Measurements from ENCODE around the gene TRIM14. TPM values are rescaled to one million over a fixed set of nuclear protein-coding genes. Genes with fewer than 3 reads are reported as not detected.
A peak's percentile ranks its signal among the peaks of the same experiment; 100 is the strongest.

The TRIM14 gene
- total RNA-seq, 4 donors from 2014 or later, result 9.4 to 16.8 (median 10.1) TPM

- H3K27me3 ChIP-seq, result no peaks in the 10 kb centered on the region
Observed at GRCh38 chr9:98083566-98084183, 35.3 kb downstream of the TRIM14 start.

DNA sequence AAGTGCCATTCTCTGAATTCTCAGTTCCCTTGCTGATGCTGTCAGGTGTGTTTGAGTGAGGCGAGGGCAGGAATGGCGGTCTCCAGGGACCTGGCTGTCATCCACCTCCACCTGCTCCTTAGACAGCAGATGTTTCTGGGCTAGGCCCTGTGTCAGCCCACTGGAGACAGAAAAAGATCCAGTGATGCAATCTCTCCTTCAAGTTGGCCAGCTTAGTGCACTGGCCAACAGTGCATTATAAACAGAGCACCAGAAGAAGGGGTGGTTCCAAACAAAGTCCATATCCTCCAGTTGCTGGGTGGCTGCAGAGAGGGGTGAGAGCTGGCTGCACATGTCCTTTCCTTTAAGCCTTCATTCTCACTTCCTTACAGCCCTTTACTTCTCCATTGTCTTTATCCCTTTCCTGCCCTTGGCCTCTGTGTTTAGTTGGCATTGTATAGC lies 35.9 kb downstream of the TRIM14 start:
- DNase-seq (ENCODE audit: low spot score in 2 of 2), result no peak
- peak overlapping the region in 1 of 4 donors; percentile 20 for H3K27ac ChIP-seq
- no peaks in the 10 kb centered on the region for H3K9me3 ChIP-seq
- TF ChIP-seq EP300 (IDR thresholded peaks at IDR 0.05) (peak in 1 of 2 donors; percentile 7), POLR2A (IDR thresholded peaks at IDR 0.05) (no peak)
- H3K4me1 ChIP-seq, result peaks cover 0 to 21% (median 2%) of the 10 kb centered on the region in 4 donors
- no peak overlapping the region for H3K4me3 ChIP-seq
- H3K27me3 ChIP-seq, result no peaks in the 10 kb centered on the region
- peaks cover 0 to 75% (median 11%) of the 10 kb centered on the region in 3 donors for H3K36me3 ChIP-seq
- WGBS, 2 donors, result 83 to 95% methylated on average over 2 of the region's 2 CpGs

More at GRCh38 chr9:98083566-98084183, 35.3 kb downstream of the TRIM14 start:
- TF ChIP-seq POLR2A (IDR thresholded peaks at IDR 0.05) (no peak), EP300 (IDR thresholded peaks at IDR 0.05) (no peak)
- TF ChIP-seq, protein P1, sequence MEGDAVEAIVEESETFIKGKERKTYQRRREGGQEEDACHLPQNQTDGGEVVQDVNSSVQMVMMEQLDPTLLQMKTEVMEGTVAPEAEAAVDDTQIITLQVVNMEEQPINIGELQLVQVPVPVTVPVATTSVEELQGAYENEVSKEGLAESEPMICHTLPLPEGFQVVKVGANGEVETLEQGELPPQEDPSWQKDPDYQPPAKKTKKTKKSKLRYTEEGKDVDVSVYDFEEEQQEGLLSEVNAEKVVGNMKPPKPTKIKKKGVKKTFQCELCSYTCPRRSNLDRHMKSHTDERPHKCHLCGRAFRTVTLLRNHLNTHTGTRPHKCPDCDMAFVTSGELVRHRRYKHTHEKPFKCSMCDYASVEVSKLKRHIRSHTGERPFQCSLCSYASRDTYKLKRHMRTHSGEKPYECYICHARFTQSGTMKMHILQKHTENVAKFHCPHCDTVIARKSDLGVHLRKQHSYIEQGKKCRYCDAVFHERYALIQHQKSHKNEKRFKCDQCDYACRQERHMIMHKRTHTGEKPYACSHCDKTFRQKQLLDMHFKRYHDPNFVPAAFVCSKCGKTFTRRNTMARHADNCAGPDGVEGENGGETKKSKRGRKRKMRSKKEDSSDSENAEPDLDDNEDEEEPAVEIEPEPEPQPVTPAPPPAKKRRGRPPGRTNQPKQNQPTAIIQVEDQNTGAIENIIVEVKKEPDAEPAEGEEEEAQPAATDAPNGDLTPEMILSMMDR (IDR thresholded peaks at IDR 0.05), result no peak
- no peak overlapping the region for H3K4me3 ChIP-seq
- H3K4me1 ChIP-seq, result peaks cover 0 to 22% (median 3%) of the 10 kb centered on the region in 4 donors
- no peaks in the 10 kb centered on the region for H3K9me3 ChIP-seq
- H3K27ac ChIP-seq, result peak overlapping the region in 1 of 4 donors; percentile 20
- no peak for DNase-seq (ENCODE audit: low spot score in 2 of 2)
- WGBS, 2 donors, result 91 to 95% methylated on average over 7 of the region's 7 CpGs
- peaks cover 0 to 69% (median 11%) of the 10 kb centered on the region in 3 donors for H3K36me3 ChIP-seq

DNA sequence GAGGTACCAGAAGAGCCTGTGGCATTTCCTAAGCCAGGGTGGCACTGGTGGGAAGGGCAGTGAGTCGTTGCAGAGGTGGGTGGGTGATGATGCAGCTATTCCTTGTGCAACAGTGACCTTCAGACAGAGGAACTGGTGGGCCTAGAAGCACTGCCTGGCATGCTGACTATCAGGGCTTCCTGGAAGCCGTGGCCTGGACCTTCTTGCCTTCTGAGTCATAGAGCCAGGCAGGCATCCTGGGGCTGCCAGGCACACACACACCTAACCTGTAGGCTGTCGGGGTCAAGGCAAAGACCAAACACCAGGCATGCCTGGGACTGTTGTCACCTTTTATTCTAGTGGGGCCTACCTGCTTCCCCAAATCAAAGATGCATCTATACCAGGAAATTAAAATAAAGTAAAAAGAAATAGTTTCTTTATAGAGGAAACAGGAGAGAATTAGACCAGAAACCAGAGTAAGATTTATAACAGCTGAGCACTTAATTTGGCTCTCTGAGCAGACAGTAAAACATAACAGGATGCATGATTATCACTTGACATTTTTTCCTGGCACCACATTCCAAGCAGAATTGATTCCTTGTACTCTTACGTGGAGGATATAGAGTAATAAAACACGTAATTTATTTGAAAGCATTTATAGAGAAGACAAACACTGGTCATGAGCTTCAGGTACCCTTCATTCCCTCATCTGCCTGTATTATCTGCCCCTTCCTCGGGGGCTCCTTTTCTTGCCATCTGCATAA lies 37.4 kb downstream of the TRIM14 start:
- Histone ChIP-seq H3K9me3 (no peaks in the 10 kb centered on the region), H3K36me3 (peaks cover 0 to 82% (median 11%) of the 10 kb centered on the region in 3 donors), H3K27me3 (no peaks in the 10 kb centered on the region), H3K4me3 (no peak overlapping the region), H3K4me1 (peaks cover 0 to 10% (median 0%) of the 10 kb centered on the region in 4 donors), H3K27ac (peak overlapping the region in 2 of 4 donors; percentile 38 to 56)
- no peak for DNase-seq (ENCODE audit: low spot score in 2 of 2)
- TF ChIP-seq, protein P1 (IDR thresholded peaks at IDR 0.05), result no peak
- TF ChIP-seq EP300 (IDR thresholded peaks at IDR 0.05), result peak in 1 of 2 donors; percentile 25
- WGBS, 2 donors, result 74% methylated on average over 5 to 6 of the region's 6 CpGs

GRCh38 chr9:98080780-98081179 lies 38.2 kb downstream of the TRIM14 start:
- no peak for DNase-seq (ENCODE audit: low spot score in 2 of 2)
- 89 to 94% methylated on average over 12 of the region's 12 CpGs for WGBS, 2 donors
- TF ChIP-seq POLR2A (IDR thresholded peaks at IDR 0.05) (no peak), EP300 (IDR thresholded peaks at IDR 0.05) (no peak)
- TF ChIP-seq, protein P1 (IDR thresholded peaks at IDR 0.05), result no peak
- peaks cover 0 to 81% (median 11%) of the 10 kb centered on the region in 3 donors for H3K36me3 ChIP-seq
- no peak overlapping the region for H3K4me3 ChIP-seq
- H3K27ac ChIP-seq, result peak overlapping the region in 1 of 4 donors; percentile 56
- peaks cover 0 to 15% (median 0%) of the 10 kb centered on the region in 4 donors for H3K4me1 ChIP-seq
- H3K27me3 ChIP-seq, result no peaks in the 10 kb centered on the region
- no peaks in the 10 kb centered on the region for H3K9me3 ChIP-seq

GRCh38 chr9:98080326-98080725 lies 38.7 kb downstream of the TRIM14 start:
- TF ChIP-seq, protein P1 (IDR thresholded peaks at IDR 0.05), result no peak
- TF ChIP-seq EP300 (IDR thresholded peaks at IDR 0.05), result no peak
- no peak for TF ChIP-seq POLR2A (IDR thresholded peaks at IDR 0.05)
- Histone ChIP-seq H3K27me3 (no peaks in the 10 kb centered on the region), H3K27ac (no peak overlapping the region), H3K36me3 (peaks cover 0 to 77% (median 11%) of the 10 kb centered on the region in 3 donors), H3K9me3 (no peaks in the 10 kb centered on the region), H3K4me3 (no peak overlapping the region), H3K4me1 (peaks cover 0 to 19% (median 0%) of the 10 kb centered on the region in 4 donors)
- no peak for DNase-seq (ENCODE audit: low spot score in 2 of 2)
- WGBS, 2 donors, result 95 to 97% methylated on average over 1 of the region's 1 CpG
